UCSD-AML1 (cell line): ENCODE data around the gene CDYL.

Experiments used
- DNase-seq: peaks from one replicate; lab custom pipeline; 2025; ENCODE audit not compliant: unreplicated experiment; lab: John Stamatoyannopoulos, UW

The CDYL gene, protein sequence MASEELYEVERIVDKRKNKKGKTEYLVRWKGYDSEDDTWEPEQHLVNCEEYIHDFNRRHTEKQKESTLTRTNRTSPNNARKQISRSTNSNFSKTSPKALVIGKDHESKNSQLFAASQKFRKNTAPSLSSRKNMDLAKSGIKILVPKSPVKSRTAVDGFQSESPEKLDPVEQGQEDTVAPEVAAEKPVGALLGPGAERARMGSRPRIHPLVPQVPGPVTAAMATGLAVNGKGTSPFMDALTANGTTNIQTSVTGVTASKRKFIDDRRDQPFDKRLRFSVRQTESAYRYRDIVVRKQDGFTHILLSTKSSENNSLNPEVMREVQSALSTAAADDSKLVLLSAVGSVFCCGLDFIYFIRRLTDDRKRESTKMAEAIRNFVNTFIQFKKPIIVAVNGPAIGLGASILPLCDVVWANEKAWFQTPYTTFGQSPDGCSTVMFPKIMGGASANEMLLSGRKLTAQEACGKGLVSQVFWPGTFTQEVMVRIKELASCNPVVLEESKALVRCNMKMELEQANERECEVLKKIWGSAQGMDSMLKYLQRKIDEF

DNA sequence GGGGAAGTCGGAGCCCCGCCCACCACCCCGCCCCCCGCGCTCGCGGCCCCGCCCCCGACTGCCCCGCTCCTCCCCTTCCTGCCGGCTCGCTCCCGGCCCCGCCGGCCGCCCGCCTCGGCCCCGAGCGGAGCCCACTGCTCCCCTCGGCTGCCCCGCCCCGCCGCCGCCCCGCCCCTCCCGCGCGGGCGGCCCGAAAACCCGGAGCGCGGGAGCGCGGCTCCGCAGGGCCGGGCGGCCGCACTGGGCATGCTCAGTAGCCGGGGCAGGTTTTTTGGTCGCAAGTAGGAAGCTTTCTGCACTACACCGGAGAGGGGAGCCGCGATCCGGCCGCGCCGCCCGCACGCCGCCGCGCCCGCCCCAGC, at the start of gene CDYL:
Gene CDYL (plus strand): TSS at position 274 of the 362 bp plus-strand sequence. CDS start 380 bp downstream, outside the sequence.
- DNase-seq: peak; percentile 94

GRCh38 chr6:4726645-4727044, 49.6 kb upstream of the CDYL start:
- DNase-seq: no peak

DNA sequence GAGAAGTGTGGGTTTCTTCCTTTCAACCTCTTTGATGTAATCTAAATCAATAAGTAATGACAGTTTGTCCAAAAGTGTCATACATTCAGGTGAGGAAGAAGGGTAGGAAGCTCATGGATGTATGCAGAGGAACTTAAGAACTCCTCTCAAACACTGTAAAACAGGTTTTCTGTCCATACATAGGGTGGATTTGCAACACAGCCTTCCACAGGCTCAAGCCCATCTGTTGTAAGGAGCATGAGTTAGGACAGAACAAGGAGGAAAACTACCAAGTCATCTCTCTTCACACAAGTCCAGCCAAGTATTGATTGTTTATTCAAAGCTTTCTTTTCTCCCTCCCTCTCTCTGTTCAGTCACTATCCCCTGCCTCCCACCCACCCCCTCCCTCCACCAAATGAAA, 49.0 kb upstream of the CDYL start:
- no peak for DNase-seq

DNA sequence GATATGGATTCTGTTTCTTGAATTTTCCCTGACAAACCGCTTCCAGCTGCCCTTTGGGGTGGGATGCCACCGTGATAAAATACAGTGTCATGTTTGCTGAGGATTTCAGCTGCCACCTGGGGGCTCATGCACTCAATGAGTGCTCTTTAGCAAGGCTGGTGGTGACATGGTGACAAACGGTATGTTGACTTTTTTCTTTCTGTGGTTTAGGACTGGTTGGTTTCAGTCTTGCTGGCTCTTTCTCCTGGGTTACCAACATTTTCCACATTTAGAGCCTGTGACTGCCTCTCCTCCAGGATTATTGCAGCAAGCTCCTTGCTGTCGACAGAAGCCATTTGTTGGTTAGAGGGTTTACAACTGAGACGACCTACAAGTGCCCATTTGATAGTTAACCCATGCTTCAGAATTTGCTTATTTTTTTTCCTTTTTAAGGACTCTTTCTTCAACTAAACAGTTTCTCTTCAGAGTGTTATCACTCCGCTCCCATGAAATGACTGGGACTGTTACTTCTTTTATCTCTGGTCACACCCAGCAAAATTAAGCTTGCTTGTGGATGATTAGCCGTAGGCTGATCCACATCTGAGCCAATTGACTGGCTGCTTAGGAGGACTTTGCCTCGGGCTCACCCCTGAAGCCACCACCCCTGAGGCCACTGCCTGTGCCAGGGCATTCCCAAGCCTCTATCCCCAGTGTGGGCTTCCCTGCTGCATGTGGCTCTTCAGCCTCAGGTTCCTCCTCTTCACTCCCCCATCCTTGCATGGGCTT, 48.4 kb upstream of the CDYL start:
- DNase-seq: no peak

DNA sequence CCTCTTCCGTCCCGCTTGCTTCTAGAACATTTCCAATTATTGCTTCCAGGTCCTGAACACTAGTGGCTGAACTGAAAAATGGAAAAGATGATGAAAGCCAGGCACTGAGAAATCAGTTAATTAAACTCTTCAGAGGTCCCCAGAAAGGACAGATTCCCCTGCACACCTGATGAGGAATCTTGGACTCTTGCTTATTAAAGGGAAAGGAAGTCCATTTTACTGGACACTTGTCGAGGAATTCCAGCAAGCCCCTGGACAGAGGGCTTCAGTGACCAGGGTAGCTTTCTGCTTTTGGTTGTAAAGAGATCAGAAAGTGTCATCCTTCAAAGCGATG, 47.8 kb upstream of the CDYL start:
- no peak for DNase-seq

DNA sequence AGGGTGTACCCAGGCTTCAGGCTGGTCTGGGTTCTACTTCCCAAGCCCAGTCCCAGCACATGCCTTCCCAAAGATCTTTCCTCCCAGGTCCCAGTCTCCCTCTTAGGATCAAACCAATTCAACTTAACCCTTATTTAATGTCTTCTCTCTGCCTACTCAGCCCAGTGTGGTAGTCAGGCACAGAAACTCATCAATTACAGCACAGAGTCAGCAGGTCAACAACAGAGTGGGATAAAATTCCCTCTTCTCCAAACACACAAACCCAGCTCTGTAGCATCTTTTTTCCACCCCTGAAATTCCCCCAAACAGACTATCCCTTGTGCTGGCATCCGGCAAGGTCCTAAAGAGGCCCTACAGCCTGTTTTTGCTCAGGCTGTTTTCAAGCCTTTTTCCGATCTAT, 47.3 kb upstream of the CDYL start:
- DNase-seq: no peak

DNA sequence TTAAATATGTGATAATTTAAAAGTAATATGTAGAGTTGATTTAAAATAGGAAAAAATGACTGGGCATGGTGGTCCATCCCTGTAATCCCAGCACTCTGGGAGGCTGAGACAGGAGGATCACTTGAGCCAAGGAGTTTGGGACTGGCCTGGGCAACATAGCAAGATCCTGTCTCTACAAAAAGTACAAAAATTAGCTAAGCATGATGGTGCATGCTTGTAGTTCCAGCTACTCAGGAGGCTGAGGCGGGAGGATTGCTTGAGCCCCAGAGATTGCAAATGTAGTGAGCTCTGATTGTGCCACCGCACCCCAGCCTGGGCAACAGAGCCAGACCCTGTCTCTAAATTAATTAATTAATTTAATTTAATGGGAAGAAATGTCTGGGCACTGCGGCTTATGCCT, 44.2 kb upstream of the CDYL start:
- no peak for DNase-seq

- DNase-seq: peak; percentile 33
Measured at GRCh38 chr6:4732691-4733315, 43.4 kb upstream of the CDYL start.

DNA sequence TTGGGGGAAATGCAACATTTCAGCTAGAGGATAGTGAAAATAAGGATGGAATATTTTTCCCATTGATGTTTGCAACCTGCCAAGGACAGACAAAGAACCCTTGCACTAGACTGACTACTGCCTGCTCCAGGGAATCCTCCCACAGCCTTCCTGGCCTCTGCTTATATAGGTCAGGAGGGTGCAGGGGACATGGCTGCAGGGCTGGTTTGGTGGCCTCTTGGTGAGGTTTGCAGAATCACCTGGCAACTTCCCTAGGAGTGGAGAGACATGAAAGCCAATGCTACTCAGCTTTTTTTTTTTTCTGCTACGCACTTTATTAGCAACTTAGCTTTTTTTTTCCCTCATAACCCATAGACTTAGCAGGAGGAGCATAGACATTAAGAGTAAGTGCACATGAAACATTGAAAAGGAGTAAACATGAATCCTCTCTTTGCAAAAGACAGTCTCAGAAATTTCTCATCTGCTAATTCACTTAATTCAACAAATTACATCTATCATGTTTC, 39.8 kb upstream of the CDYL start:
- no peak for DNase-seq

GRCh38 chr6:4740032-4740431, 36.2 kb upstream of the CDYL start:
- DNase-seq: no peak

DNA sequence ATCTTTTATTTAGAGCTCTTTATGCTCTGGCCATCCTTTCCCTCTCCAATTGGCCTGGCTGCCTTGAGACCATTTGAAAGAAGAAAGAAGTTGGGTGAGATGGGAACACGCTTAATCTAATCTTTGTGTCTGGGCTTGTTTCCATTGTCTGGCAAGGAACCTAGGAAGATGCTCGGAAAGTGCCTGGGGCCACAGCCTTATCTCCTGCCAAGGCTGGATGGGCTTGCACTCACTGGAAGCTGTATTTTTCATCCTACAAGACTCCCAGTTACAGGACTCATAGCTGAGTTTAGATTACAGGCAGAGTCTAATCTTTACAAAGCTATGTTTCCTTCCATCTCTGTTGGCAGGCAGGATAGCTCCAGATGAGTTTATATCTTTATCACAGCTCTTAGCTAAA, 33.1 kb upstream of the CDYL start:
- no peak for DNase-seq

DNA sequence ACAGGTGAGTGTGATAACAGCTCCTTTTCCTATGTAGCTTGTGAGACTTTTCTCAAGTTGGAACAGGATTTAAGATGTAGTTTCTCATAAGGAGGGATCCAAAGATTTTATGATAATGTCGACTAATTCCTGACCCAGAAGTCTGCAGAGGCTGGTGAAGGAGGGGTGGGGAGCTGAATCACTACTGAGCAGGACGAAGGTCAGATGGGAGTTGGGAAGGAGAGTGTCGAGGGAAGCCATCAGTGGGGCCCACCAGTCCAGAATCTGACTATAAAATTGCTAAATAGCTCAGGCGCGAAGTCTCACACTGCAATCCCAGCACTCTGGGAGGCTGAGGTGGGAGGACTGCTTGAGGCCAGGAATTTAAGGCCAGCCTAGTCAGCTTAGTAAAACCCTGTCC, 32.3 kb upstream of the CDYL start:
- DNase-seq: no peak

DNA sequence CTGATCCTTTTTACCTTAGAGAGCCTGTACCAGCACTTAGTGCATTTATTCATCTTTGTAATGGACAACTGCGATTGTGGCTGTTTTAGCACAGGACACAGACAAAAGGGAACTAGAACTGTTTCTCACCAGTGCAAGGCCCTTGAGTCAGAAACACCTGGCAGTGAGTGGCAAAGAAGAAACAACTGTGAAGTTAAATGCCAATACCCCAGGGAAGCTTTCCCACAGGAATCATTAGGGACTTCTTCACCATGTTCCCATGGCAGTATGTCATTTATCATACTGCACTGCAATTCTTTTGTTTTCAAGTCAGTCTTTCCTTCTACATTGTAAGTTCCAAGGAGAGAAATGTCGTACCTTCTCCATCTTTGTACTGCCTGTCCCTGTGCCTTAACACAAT, 28.6 kb upstream of the CDYL start:
- DNase-seq: no peak

DNA sequence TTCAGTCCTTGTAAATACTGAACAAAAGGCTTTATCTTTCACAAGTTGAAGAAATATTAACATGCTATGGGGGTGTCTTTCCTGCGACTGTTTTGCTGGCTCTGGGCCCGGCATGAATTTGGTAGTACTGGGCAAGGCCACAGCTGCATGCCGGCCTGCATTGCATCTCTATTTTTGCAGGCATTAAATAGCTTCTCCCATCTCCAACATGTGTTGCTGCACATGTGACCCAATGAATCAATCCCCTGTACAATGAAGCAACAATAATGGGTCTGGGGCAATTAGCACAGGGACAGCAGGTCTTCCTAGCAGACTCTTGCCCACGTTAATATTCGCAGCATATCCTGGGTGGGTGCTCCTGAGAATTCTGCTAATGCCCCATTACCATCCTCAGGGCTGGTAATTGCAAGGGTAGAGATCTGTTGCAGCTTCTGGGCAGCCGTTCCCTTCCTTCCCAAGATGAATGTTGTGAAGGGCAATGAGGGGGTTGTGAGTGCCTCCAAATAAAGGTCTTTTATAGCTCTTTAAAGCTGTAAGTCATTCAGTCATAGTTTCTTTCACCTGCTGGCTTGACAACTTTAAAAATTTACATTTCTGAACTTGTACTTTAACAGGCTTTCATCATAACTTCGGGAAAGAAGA, 24.3 kb upstream of the CDYL start:
- DNase-seq: no peak

DNA sequence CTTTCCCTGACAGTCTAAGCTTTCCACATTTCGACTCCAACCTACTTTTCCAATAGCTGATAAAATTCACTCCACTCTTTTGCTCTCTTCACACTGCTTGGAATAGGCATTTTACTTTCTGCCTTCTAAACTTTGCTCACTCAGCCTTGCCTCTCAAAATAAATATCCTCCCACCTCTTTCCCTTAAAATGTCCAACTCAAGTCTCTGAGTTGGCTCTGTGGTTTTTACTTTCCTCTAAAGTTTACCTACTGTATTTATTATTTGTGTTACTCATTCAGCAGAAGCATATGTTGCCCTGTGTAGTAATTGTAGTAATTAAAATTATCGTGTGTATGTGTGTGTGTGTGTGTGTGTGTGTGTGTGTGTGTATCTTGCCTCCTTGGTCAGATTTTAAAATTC, 20.0 kb upstream of the CDYL start:
- no peak for DNase-seq

DNA sequence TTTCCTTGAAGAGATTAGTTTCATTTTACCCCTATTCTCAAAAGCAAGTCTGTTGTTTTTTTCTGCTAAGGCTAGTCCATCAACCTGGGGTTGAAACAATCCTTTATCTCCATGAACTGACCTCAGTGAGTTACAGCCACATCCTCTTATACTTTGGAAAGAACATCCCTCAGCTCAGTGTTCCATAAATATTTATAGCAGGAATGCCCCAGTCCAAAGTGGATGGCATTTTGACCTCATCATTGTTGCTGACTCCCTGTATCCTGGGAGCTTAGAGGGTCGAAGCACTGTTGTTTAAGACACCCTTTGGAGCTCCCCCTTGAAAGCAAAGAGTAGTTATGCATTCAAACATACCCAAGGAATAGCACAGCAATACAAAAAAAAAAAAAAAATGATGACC, 16.2 kb upstream of the CDYL start:
- no peak for DNase-seq

- no peak for DNase-seq
Measured at GRCh38 chr6:4760773-4761172, 15.4 kb upstream of the CDYL start.

GRCh38 chr6:4762294-4762693, 13.9 kb upstream of the CDYL start:
- no peak for DNase-seq

GRCh38 chr6:4763921-4764320, 12.3 kb upstream of the CDYL start:
- DNase-seq: no peak

DNA sequence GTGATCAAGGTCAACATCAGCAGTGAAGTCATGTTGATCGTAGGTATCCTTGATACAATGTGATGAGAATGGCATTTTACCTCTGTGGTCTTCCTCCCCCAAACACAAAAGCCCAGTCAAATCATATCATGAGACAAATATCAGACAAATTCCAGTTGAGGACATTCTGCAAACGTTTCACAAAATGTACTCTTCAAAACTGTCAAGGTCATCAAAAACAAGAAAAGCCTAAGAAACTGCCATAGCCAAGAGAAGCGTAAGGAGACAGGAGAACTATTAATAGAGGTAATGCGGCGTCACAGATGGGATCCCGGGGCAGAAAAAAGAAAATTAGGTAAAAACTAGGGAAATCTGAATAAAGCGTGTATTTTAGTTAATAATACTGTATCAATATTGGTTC, 7.4 kb upstream of the CDYL start:
- no peak for DNase-seq

DNA sequence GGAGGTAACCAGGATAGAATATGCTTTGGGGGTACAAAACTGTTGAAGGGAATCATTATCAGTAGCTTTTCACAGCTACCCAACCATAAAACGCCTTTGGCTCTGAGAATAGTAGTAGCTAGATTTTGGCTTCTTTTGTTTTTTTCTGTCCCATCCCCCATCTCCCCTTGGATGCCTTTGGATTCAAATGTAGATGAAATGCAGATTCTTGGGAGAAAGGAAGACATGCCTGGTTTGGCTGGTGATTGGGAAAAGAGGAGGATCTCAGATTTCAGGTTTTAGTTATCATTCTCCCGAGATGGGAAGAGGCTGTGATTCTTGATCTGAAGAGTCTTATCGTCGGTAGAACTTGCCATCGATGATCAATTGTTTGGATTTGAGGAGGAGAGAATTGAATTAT, 3.5 kb upstream of the CDYL start:
- no peak for DNase-seq
